GM23338 (cell line): ENCODE measurements around the gene DAGLB.

Experiments
- CTCF ChIP-seq, 2 experiments: fragments of 200-600 bp in 1 of 2; sonication (generic) in 1 of 2; conservative IDR thresholded peaks; 2 replicates each; pipeline versions ENCODE4 v1.5.1 to v1.6.1; 2016 to 2017; ENCODE audit warnings: antibody characterized with exemption in 2 of 2, low read depth in 2 of 2, mild to moderate bottlenecking in 2 of 2, moderate library complexity in 1 of 2
- EZH2 ChIP-seq: fragments of 200-600 bp; sonication (generic); IDR thresholded peaks from one replicate; pipeline ENCODE4 v1.8.0; 2017; ENCODE audit warnings: antibody characterized with exemption, mild to moderate bottlenecking, low read depth; ENCODE audit not compliant: unreplicated experiment
- POLR2AphosphoS5 ChIP-seq: IDR thresholded peaks from 2 replicates; pipeline ENCODE4 v1.6.1; 2016; ENCODE audit warnings: antibody characterized with exemption, low read depth

GRCh38 chr7:6430271-6430940, 17.3 kb downstream of the DAGLB start:
- TF ChIP-seq CTCF (conservative IDR thresholded peaks at IDR 0.05; ENCODE audit: low read depth in 2 of 2) (peak; percentile 35 to 40), POLR2AphosphoS5 (no peak), EZH2 (no peak)
